ENCODE measurements around the gene ENHO.
A peak's percentile ranks its signal among the peaks of the same experiment; 100 is the strongest.

ENHO gene
- long read RNA-seq = 0 reads

- Histone ChIP-seq H3K27ac (replicated peaks) (no peak within 1 kb of the TSS), H3K4me3 (replicated peaks; ENCODE audit: insufficient read depth, low read length) (peak within 1 kb of the TSS; percentile 29), H3K27me3 (ENCODE audit: insufficient read depth, poor library complexity, severe bottlenecking) (peaks cover 4% of the 10 kb centered on the region)
- TF ChIP-seq CTCF (IDR thresholded peaks at IDR 0.05; ENCODE audit: insufficient read depth, low read length) (no peak), SPI1 (IDR thresholded peaks at IDR 0.05; ENCODE audit: borderline replicate concordance, low read depth) (no peak), GABPA (IDR thresholded peaks at IDR 0.05; ENCODE audit: low read depth) (no peak), POLR2AphosphoS5 (IDR thresholded peaks at IDR 0.05; ENCODE audit: low read depth) (no peak)
- peak; percentile 64 to 80 for DNase-seq (ENCODE audit: low read depth in 1 of 2, low spot score in 1 of 2)
Measured at GRCh38 chr9:34522971-34523797, at the start of gene ENHO. ENHO (minus strand) TSS chr9:34522990; CDS start chr9:34521695, 1,295 bp downstream.

GRCh38 chr9:34572092-34572491, 49.3 kb upstream of the ENHO start:
- Histone ChIP-seq H3K27me3 (ENCODE audit: insufficient read depth, poor library complexity, severe bottlenecking) (peaks cover 16% of the 10 kb centered on the region), H3K27ac (replicated peaks) (no peak overlapping the region), H3K4me3 (replicated peaks; ENCODE audit: insufficient read depth, low read length) (no peak overlapping the region)
- no peak for DNase-seq (ENCODE audit: low read depth in 1 of 2, low spot score in 1 of 2)
- TF ChIP-seq SPI1 (IDR thresholded peaks at IDR 0.05; ENCODE audit: borderline replicate concordance, low read depth) (no peak), GABPA (IDR thresholded peaks at IDR 0.05; ENCODE audit: low read depth) (no peak), POLR2AphosphoS5 (IDR thresholded peaks at IDR 0.05; ENCODE audit: low read depth) (no peak), CTCF (IDR thresholded peaks at IDR 0.05; ENCODE audit: insufficient read depth, low read length) (no peak), REST (IDR thresholded peaks at IDR 0.05; ENCODE audit: insufficient replicate concordance, low read depth) (no peak)

- no peak for DNase-seq (ENCODE audit: low read depth in 1 of 2, low spot score in 1 of 2)
- TF ChIP-seq POLR2AphosphoS5 (IDR thresholded peaks at IDR 0.05; ENCODE audit: low read depth) (no peak), CTCF (IDR thresholded peaks at IDR 0.05; ENCODE audit: insufficient read depth, low read length) (no peak)
- peaks cover 14% of the 10 kb centered on the region for H3K27me3 ChIP-seq (ENCODE audit: insufficient read depth, poor library complexity, severe bottlenecking)
- no peak overlapping the region for H3K27ac ChIP-seq (replicated peaks)
- no peak overlapping the region for H3K4me3 ChIP-seq (replicated peaks; ENCODE audit: insufficient read depth, low read length)
Measured at GRCh38 chr9:34571481-34571810, 48.7 kb upstream of the ENHO start.

GRCh38 chr9:34570809-34571480, 48.2 kb upstream of the ENHO start:
- H3K27ac ChIP-seq (replicated peaks) = no peak overlapping the region
- peaks cover 12% of the 10 kb centered on the region for H3K27me3 ChIP-seq (ENCODE audit: insufficient read depth, poor library complexity, severe bottlenecking)
- no peak for DNase-seq (ENCODE audit: low read depth in 1 of 2, low spot score in 1 of 2)
- no peak overlapping the region for H3K4me3 ChIP-seq (replicated peaks; ENCODE audit: insufficient read depth, low read length)
- TF ChIP-seq POLR2AphosphoS5 (IDR thresholded peaks at IDR 0.05; ENCODE audit: low read depth) = no peak

- DNase-seq (ENCODE audit: low read depth in 1 of 2, low spot score in 1 of 2) = no peak
- no peak for TF ChIP-seq GABPA (IDR thresholded peaks at IDR 0.05; ENCODE audit: low read depth)
- no peak for TF ChIP-seq SPI1 (IDR thresholded peaks at IDR 0.05; ENCODE audit: borderline replicate concordance, low read depth)
- no peak for TF ChIP-seq REST (IDR thresholded peaks at IDR 0.05; ENCODE audit: insufficient replicate concordance, low read depth)
- no peak for TF ChIP-seq POLR2AphosphoS5 (IDR thresholded peaks at IDR 0.05; ENCODE audit: low read depth)
- TF ChIP-seq CTCF (IDR thresholded peaks at IDR 0.05; ENCODE audit: insufficient read depth, low read length) = no peak
- no peak overlapping the region for H3K27ac ChIP-seq (replicated peaks)
- H3K4me3 ChIP-seq (replicated peaks; ENCODE audit: insufficient read depth, low read length) = no peak overlapping the region
- peaks cover 11% of the 10 kb centered on the region for H3K27me3 ChIP-seq (ENCODE audit: insufficient read depth, poor library complexity, severe bottlenecking)
Measured at GRCh38 chr9:34570376-34570775, 47.6 kb upstream of the ENHO start.
